Thyroid gland (tissue), 4 donors: ENCODE results near the gene FGFR4. TPM values are rescaled to one million over a fixed set of nuclear protein-coding genes. Genes with fewer than 3 reads are reported as not detected.

Experiments used
- DNase-seq, 2 donors: peaks; one replicate each; pipeline ENCODE4 v3.0.0-alpha.2; 2019
- H3K27ac ChIP-seq, 3 donors: fragments of 200-600 bp; sonication (generic); 1 replicate in 2 of 3; 2 replicates in 1 of 3; pipeline ENCODE4 v1.5.1; 2016 to 2019; ENCODE audit warnings: mild to moderate bottlenecking in 1 of 3, moderate library complexity in 1 of 3
- H3K27me3 ChIP-seq: fragments of 200-600 bp; sonication (generic); one replicate; pipeline ENCODE4 v1.5.1; 2019
- H3K36me3 ChIP-seq, 2 donors: fragments of 200-600 bp; sonication (generic); one replicate each; pipeline ENCODE4 v1.5.1; 2016 to 2019
- H3K4me1 ChIP-seq, 2 donors: fragments of 200-600 bp; sonication (generic); one replicate each; pipeline ENCODE4 v1.5.1; 2017 to 2019
- H3K4me3 ChIP-seq, 3 donors: fragments of 200-600 bp; sonication (generic); replicated peaks in 1 of 3; 1 replicate in 2 of 3; 2 replicates in 1 of 3; pipeline ENCODE4 v1.5.1; 2016; ENCODE audit warnings: mild to moderate bottlenecking in 1 of 3
- H3K9me3 ChIP-seq: fragments of 200-600 bp; sonication (generic); one replicate; pipeline ENCODE4 v1.5.1; 2017
- CTCF ChIP-seq, 6 experiments: fragments of 200-600 bp in 3 of 6; fragments of 450-650 bp in 3 of 6; sonication (generic) in 3 of 6; IDR thresholded peaks; one replicate each; pipeline ENCODE4 v1.5.1; 2016 to 2019; ENCODE audit warnings: antibody characterized with exemption in 6 of 6, mild to moderate bottlenecking in 2 of 6, inconsistent platforms in 1 of 6, moderate library complexity in 1 of 6
- POLR2A ChIP-seq, 2 donors: fragments of 450-650 bp; IDR thresholded peaks; one replicate each; pipeline ENCODE4 v1.6.1; 2017; ENCODE audit warnings: antibody characterized with exemption in 2 of 2, mild to moderate bottlenecking in 2 of 2, moderate library complexity in 1 of 2
- WGBS, 2 donors: methylation state at CpG; one replicate each; pipeline ENCODE4 v1.1.5; 2017; 5-methylcytosine and 5-hydroxymethylcytosine counted together
- intact Hi-C: fragments of 100-400 bp; cut with DNase I; formaldehyde crosslinking; loops from one replicate; pipeline ENCODE4 v1.15.1; 2023
- total RNA-seq, 4 donors: library from RNA; depleted of rRNA; stranded (reverse); fragments of >200 nt; gene quantifications; one replicate each; pipeline ENCODE4 v1.2.3, GENCODE V29; 2016

Gene FGFR4
- total RNA-seq, 4 donors from 2014 or later: 0.49 to 1.2 (median 1.1) TPM; not detected in 1

GRCh38 chr5:177141496-177141895 lies 54.8 kb downstream of the FGFR4 start:
- 80 to 82% methylated on average over 3 of the region's 3 CpGs for WGBS, 2 donors
- no peaks in the 10 kb centered on the region for H3K27me3 ChIP-seq
- H3K9me3 ChIP-seq: no peaks in the 10 kb centered on the region
- H3K4me3 ChIP-seq: no peak overlapping the region
- intact Hi-C loops: no loop called here
- no peak overlapping the region for H3K27ac ChIP-seq
- DNase-seq: no peak
- no peak for TF ChIP-seq CTCF (IDR thresholded peaks at IDR 0.05)
- no peak for TF ChIP-seq POLR2A (IDR thresholded peaks at IDR 0.05)
- H3K36me3 ChIP-seq: peaks cover 12 to 17% of the 10 kb centered on the region in 2 donors
- peaks cover 19 to 32% of the 10 kb centered on the region in 2 donors for H3K4me1 ChIP-seq

GRCh38 chr5:177142098-177142611 lies 55.4 kb downstream of the FGFR4 start:
- Histone ChIP-seq H3K27ac (peak overlapping the region in 1 of 3 donors; percentile 28), H3K36me3 (peaks cover 12 to 17% of the 10 kb centered on the region in 2 donors)

GRCh38 chr5:177142778-177143177 lies 56.1 kb downstream of the FGFR4 start:
- no peak overlapping the region for H3K4me3 ChIP-seq
- intact Hi-C loops: no loop called here
- no peak for TF ChIP-seq POLR2A (IDR thresholded peaks at IDR 0.05)
- TF ChIP-seq CTCF (IDR thresholded peaks at IDR 0.05): no peak
- no peaks in the 10 kb centered on the region for H3K27me3 ChIP-seq
- H3K27ac ChIP-seq: peak overlapping the region in 1 of 3 donors; percentile 28
- peaks cover 6 to 20% of the 10 kb centered on the region in 2 donors for H3K4me1 ChIP-seq
- no peaks in the 10 kb centered on the region for H3K9me3 ChIP-seq
- peaks cover 12 to 18% of the 10 kb centered on the region in 2 donors for H3K36me3 ChIP-seq
- DNase-seq: no peak
- WGBS, 2 donors: 90 to 93% methylated on average over 1 of the region's 1 CpG

More at GRCh38 chr5:177142098-177142611, 55.4 kb downstream of the FGFR4 start:
- peaks cover 12 to 26% of the 10 kb centered on the region in 2 donors for H3K4me1 ChIP-seq
- no peak overlapping the region for H3K4me3 ChIP-seq
- no peak for DNase-seq
- no peaks in the 10 kb centered on the region for H3K27me3 ChIP-seq
- TF ChIP-seq POLR2A (IDR thresholded peaks at IDR 0.05) (no peak), CTCF (IDR thresholded peaks at IDR 0.05) (no peak)
- WGBS, 2 donors: 91 to 97% methylated on average over 2 of the region's 2 CpGs
- H3K9me3 ChIP-seq: no peaks in the 10 kb centered on the region
- intact Hi-C loops: no loop called here

GRCh38 chr5:177146891-177147638 lies 60.4 kb downstream of the FGFR4 start:
- no peak overlapping the region for H3K27ac ChIP-seq
- TF ChIP-seq POLR2A (IDR thresholded peaks at IDR 0.05) (no peak), CTCF (IDR thresholded peaks at IDR 0.05) (no peak)
- DNase-seq: no peak
- no peak overlapping the region for H3K4me3 ChIP-seq
- no peaks in the 10 kb centered on the region for H3K9me3 ChIP-seq
- 79 to 83% methylated on average over 17 of the region's 17 CpGs for WGBS, 2 donors
- intact Hi-C loops: no loop called here
- H3K36me3 ChIP-seq: peaks cover 8 to 26% of the 10 kb centered on the region in 2 donors
- H3K4me1 ChIP-seq: no peaks in the 10 kb centered on the region
- H3K27me3 ChIP-seq: no peaks in the 10 kb centered on the region

Other genes with a start within 250 kb of the FGFR4 start
- 1 to 10 TPM in 3 of 4 donors, under 1 TPM in 1; 0.67 to 3.1 (median 2.1) TPM for gene HK3, start 187.6 kb upstream of the FGFR4 start, total RNA-seq
- gene UIMC1, start 80.1 kb upstream of the FGFR4 start, total RNA-seq: 10 to 100 TPM; 30.0 to 34.3 (median 32.4) TPM
- 10 to 100 TPM; 23.6 to 34.8 (median 26.2) TPM for gene ZNF346, start 64.2 kb upstream of the FGFR4 start, total RNA-seq
- gene NSD1, start 46.9 kb downstream of the FGFR4 start, total RNA-seq: 100 to 1,000 TPM in 1 of 4 donors, 10 to 100 TPM in 3; 61.9 to 114 (median 73.9) TPM
- gene RAB24, start 216.8 kb downstream of the FGFR4 start, total RNA-seq: 10 to 100 TPM; 18.7 to 53.3 (median 26.3) TPM
- gene PRELID1, start 216.9 kb downstream of the FGFR4 start, total RNA-seq: 10 to 100 TPM; 52.8 to 83.2 (median 57.9) TPM
- 10 to 100 TPM in 1 of 4 donors, 1 to 10 TPM in 3; 2.0 to 11.7 (median 7.8) TPM for gene MXD3, start 225.0 kb downstream of the FGFR4 start, total RNA-seq